MCF 10A (cell line): ENCODE results near the gene NKX1-1. TPM values are rescaled to one million over a fixed set of nuclear protein-coding genes. Genes with fewer than 3 reads are reported as not detected.

ENCODE experiments used
- BruUV-seq: library from RNA; stranded (reverse); fragments of 400-500 nt; replicated peaks from 2 replicates; lab custom pipeline; 2021; lab: Mats Ljungman, UMichigan
- CTCF ChIA-PET: fragments of 300-600 bp; sonication (Branson Sonifier 250); formaldehyde crosslinking; extraction: SDS; loops from one replicate; lab custom pipeline; 2021; ENCODE audit warnings: antibody characterized with exemption, inconsistent platforms; lab: Yijun Ruan, JAX
- POLR2A ChIA-PET: fragments of 300-600, 350-650 bp; sonication (Branson Sonifier 250); formaldehyde crosslinking; extraction: SDS; loops from one replicate; lab custom pipeline; 2020; ENCODE audit warnings: antibody characterized with exemption, inconsistent platforms; lab: Yijun Ruan, JAX
- DNase-seq: peaks from one replicate; pipeline ENCODE4 v3.0.0-alpha.2; 2018; ENCODE audit not compliant: unreplicated experiment
- H3K27ac Mint-ChIP-seq: one replicate; pipeline ENCODE4 v1.8.0; 2022; ENCODE audit warnings: mild to moderate bottlenecking, low read depth, mixed read lengths; ENCODE audit not compliant: unreplicated experiment
- H3K27me3 Mint-ChIP-seq: one replicate; pipeline ENCODE4 v1.8.0; 2022; ENCODE audit warnings: mixed read lengths; ENCODE audit not compliant: insufficient read depth, unreplicated experiment
- H3K36me3 Mint-ChIP-seq: one replicate; pipeline ENCODE4 v1.8.0; 2022; ENCODE audit warnings: mild to moderate bottlenecking, moderate library complexity, mixed read lengths; ENCODE audit not compliant: insufficient read depth, unreplicated experiment
- H3K4me1 Mint-ChIP-seq: one replicate; pipeline ENCODE4 v1.8.0; 2022; ENCODE audit warnings: mixed read lengths; ENCODE audit not compliant: insufficient read depth, unreplicated experiment
- H3K4me3 Mint-ChIP-seq: one replicate; pipeline ENCODE4 v1.8.0; 2022; ENCODE audit warnings: mild to moderate bottlenecking, moderate library complexity, mixed read lengths; ENCODE audit not compliant: unreplicated experiment
- H3K9me3 Mint-ChIP-seq: one replicate; pipeline ENCODE4 v1.8.0; 2022; ENCODE audit warnings: mixed read lengths; ENCODE audit not compliant: unreplicated experiment
- CTCF ChIP-seq: fragments of 200-600 bp; IDR thresholded peaks from one replicate; pipeline ENCODE4 v1.8.0; 2022; ENCODE audit warnings: antibody characterized with exemption, mild to moderate bottlenecking; ENCODE audit not compliant: unreplicated experiment
- intact Hi-C: fragments of 100-400 bp; cut with micrococcal nuclease; formaldehyde crosslinking; loops from 2 replicates; pipeline ENCODE4 v1.14.1; 2022
- total RNA-seq: library from RNA; stranded (reverse); gene quantifications from 2 replicates; pipeline ENCODE4 v1.2.3, GENCODE V29; 2022

Gene NKX1-1
- total RNA-seq, 1 experiment from 2014 or later, result not detected

- Mint-ChIP-seq H3K36me3 (peaks cover 24% of the 10 kb centered on the region), H3K27me3 (no peaks in the 10 kb centered on the region), H3K4me3 (no peak overlapping the region), H3K9me3 (no peaks in the 10 kb centered on the region), H3K27ac (no peak overlapping the region), H3K4me1 (no peaks in the 10 kb centered on the region)
- no peak for DNase-seq
- no peak for TF ChIP-seq CTCF
- intact Hi-C loops, result no loop called here
- no TSS peak for BruUV-seq
- ChIA-PET POLR2A (no interaction called here), CTCF (no interaction called here)
These were observed 25.0 kb downstream of the NKX1-1 start for GRCh38 chr4:1381181-1381621.

GRCh38 chr4:1380368-1381151, 25.7 kb downstream of the NKX1-1 start:
- no peak overlapping the region for H3K27ac Mint-ChIP-seq
- CTCF ChIA-PET, result no interaction called here
- no peak for DNase-seq
- no TSS peak for BruUV-seq
- peaks cover 18% of the 10 kb centered on the region for H3K36me3 Mint-ChIP-seq
- no peaks in the 10 kb centered on the region for H3K27me3 Mint-ChIP-seq
- no peak for TF ChIP-seq CTCF
- no peak overlapping the region for H3K4me3 Mint-ChIP-seq
- intact Hi-C loops, result no loop called here
- no peaks in the 10 kb centered on the region for H3K4me1 Mint-ChIP-seq
- POLR2A ChIA-PET, result no interaction called here
- no peaks in the 10 kb centered on the region for H3K9me3 Mint-ChIP-seq

GRCh38 chr4:1379801-1380331, 26.4 kb downstream of the NKX1-1 start:
- no TSS peak for BruUV-seq
- no peak overlapping the region for H3K4me3 Mint-ChIP-seq
- peaks cover 18% of the 10 kb centered on the region for H3K36me3 Mint-ChIP-seq
- no peak for DNase-seq
- intact Hi-C loops, result no loop called here
- ChIA-PET POLR2A (no interaction called here), CTCF (no interaction called here)
- H3K4me1 Mint-ChIP-seq, result no peaks in the 10 kb centered on the region
- no peaks in the 10 kb centered on the region for H3K27me3 Mint-ChIP-seq
- no peak for TF ChIP-seq CTCF
- no peaks in the 10 kb centered on the region for H3K9me3 Mint-ChIP-seq
- H3K27ac Mint-ChIP-seq, result no peak overlapping the region

GRCh38 chr4:1379351-1379781, 26.9 kb downstream of the NKX1-1 start:
- CTCF ChIA-PET, result no interaction called here
- Mint-ChIP-seq H3K4me1 (no peaks in the 10 kb centered on the region), H3K9me3 (no peaks in the 10 kb centered on the region), H3K27ac (no peak overlapping the region), H3K27me3 (no peaks in the 10 kb centered on the region), H3K36me3 (peaks cover 18% of the 10 kb centered on the region), H3K4me3 (no peak overlapping the region)
- no TSS peak for BruUV-seq
- intact Hi-C loops, result no loop called here
- TF ChIP-seq CTCF, result no peak
- DNase-seq, result no peak
- POLR2A ChIA-PET, result no interaction called here
